GM18870 (cell line): ENCODE results near the gene UNC5B.

ENCODE experiments used
- ATAC-seq: cut with Tn5 transposase; IDR thresholded peaks from one replicate; pipeline ENCODE4 v1.9.1; 2021; ENCODE audit warnings: moderate library complexity; ENCODE audit not compliant: unreplicated experiment

Gene UNC5B

GRCh38 chr10:71314694-71315225 lies 102.4 kb downstream of the UNC5B start:
- no peak for ATAC-seq

- no peak for ATAC-seq
Measured at GRCh38 chr10:71316056-71316785, 103.9 kb downstream of the UNC5B start.

DNA sequence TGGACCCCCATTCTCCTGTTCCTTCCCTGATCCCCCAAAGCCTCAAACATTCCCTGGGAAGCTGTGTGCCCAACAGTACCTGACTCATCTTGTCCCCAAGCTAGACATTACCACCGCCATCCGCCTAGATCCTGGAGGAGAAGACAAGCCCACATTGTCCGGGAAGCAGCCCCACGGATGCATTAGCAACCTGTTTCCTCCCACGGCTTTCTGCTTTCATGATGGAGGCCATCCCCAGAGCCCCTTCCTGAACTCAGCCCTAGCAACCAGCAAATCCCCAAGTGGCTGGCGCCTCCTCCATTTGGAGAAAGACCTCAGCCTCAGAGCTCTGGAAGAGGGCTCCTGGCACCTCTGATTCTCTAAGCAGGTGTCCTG lies 104.4 kb downstream of the UNC5B start:
- ATAC-seq = no peak

DNA sequence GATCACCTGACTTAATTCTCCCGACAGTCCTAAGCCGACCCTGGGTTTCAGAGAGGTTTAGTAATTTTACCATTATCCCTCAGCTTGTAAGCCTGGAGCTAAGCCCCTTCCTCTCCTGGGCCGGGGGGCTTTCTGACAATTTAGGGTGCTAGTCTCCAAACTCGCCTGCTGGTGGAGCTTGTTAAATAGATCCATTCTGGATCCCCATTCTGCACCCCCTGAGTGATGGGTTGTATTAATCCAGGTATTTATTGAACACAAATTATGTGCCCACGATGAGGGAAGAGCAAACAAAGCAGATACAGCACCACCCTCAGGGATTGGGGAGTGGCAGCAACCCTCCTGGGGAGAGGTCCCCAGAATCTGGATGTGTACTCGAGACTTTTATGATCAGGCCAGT lies 105.4 kb downstream of the UNC5B start:
- ATAC-seq = no peak

GRCh38 chr10:71319042-71319799 lies 106.9 kb downstream of the UNC5B start, which contains the start of gene SLC29A3:
Gene SLC29A3 (plus strand): TSS chr10:71319259. CDS start chr10:71319310, 51 bp downstream.
- no peak for ATAC-seq

- no peak for ATAC-seq
Measured at GRCh38 chr10:71319800-71320392, 107.5 kb downstream of the UNC5B start.

DNA sequence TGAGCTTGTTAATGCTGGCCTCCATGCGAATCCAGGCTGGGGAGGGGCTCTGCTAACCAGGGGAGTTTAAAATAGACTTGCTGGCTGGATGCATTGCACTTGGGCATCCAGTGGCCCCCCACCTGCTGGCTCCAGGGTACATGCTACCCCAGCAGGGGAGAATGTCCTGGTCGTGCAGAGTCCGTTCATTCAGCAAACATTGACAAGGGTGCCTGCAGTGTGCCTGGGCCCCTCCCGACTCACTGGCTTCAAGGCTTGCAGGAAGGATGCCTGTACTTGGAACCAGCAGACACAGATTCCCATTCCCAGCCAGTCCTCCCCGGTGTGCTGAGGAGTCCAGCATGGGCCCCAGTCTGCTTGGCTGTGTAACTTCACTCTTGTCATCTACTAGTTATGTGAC lies 108.2 kb downstream of the UNC5B start:
- ATAC-seq = no peak

GRCh38 chr10:71321386-71321785 lies 109.0 kb downstream of the UNC5B start:
- no peak for ATAC-seq

DNA sequence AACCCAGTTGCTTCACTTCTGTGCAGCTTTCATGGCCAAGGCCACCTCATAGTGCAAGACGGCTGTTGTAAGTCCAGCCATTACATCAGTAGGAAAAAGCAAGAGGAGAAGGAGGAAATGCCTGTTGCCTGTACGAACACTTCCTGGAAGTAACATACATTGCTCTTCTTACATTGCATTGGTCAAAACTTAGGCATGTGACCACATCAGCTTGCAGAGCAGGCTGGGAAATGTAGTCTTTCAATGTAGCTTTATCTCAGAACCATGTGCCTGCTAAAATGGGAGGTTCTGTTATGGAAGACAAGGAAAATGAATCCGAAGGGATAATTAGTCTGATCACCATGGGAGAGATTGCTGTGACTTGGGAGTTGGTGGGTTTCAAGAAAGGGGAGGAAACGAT lies 111.0 kb downstream of the UNC5B start:
- no peak for ATAC-seq

GRCh38 chr10:71324743-71325142 lies 112.4 kb downstream of the UNC5B start:
- no peak for ATAC-seq

DNA sequence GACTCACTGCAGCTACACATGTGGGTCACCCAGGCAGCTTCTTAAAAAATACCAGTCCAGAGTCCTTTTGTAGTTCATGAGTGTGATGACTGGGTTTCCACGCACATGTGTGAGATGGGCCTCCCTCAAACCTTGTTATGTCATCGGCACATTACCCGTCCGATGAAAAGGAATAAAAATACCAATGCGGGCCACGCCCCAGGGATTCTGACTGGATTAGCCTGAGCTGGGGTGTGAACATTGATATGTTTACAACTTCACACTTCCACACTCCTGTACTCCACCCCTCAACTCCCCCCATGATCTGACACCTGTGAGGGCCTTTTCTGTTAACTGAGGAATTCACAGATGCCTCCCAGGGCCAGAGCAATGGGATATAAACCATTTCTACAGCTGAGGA lies 112.9 kb downstream of the UNC5B start:
- ATAC-seq = no peak

DNA sequence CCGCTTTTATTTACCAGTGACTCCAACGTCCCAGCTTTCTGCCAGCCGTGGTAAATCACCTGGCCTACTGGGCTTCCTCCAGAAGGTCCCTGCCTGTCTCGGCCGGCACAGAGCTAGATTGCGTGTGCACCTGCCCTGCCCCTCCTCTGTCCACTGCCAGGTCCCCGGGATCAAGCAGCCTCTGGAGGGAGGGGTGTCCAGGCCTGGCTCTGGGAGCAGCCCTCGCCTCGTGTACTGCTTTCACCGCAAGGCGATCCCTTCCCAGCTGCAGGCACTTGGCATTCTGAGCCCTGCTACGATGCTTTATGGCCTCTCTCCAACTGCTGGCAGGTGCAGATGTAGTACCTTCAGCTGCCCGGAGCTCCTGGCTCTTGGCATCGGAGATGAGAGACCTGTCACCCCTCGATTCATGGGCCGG lies 114.1 kb downstream of the UNC5B start:
- no peak for ATAC-seq

GRCh38 chr10:71330789-71331404 lies 118.5 kb downstream of the UNC5B start:
- no peak for ATAC-seq

GRCh38 chr10:71331736-71332135 lies 119.4 kb downstream of the UNC5B start:
- ATAC-seq = no peak

- ATAC-seq = no peak
Measured at GRCh38 chr10:71332466-71332865, 120.1 kb downstream of the UNC5B start.

DNA sequence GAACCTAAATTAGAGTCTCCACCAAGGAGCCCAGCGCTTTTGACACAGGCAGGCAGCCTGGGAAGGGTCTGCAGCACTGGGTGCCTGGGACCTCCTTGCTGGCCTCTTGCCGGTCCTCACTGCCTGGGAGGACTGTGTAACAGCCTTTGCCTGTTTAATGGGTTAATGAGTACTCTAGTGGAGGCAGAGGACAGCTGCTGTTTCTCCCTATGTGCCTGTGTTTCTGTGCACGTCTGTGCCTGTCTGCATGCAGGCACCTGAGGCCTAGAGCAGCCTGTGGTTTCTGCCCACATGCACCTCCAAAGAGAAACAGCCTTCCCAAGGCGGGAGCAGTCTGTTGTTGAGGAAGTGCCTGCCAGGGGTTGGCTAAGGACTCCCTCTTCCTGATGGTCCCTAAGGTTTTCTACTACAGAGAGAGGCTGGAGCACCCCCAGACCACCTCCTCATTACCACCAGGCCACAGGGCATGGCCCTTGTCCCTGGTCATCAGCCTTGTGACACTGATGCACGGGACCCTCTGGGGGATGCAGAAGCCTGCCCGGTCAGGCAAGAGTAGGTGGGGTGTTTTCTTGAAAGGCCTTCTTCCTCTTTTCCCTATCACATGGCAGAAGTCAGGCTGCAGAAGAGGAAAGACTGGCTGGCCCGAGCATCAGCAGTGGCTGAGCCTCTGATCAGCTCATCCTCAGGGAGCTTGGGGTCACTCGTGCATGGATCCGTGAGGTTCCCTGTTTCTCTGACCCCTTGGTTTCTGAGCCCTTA lies 120.9 kb downstream of the UNC5B start:
- no peak for ATAC-seq

DNA sequence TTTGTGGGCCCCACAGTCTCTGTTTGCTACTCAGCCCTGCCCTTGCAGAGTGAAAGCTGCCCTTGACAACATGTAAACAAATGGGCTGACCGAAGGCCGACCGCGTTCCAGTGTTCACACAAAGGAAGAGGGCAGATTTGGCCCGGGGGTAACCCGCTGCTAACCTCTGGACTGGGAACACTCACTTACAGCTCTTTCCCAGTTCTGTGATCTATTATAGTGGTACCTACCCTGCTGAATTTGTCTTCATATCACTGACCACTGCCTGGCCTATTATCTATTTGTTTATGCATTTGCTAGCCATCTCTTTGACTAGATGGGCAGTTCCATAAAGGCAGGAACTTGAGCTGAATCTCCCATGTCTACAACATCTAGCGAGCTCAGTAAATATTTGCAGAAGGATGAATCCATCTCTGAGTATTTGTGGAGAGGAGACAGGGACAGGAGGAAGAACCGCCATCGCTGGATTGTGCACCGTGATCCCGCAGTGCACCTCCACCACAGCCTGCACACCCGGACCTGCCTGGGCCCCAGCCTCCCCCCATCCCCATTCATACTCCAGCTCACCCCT lies 121.9 kb downstream of the UNC5B start:
- no peak for ATAC-seq

DNA sequence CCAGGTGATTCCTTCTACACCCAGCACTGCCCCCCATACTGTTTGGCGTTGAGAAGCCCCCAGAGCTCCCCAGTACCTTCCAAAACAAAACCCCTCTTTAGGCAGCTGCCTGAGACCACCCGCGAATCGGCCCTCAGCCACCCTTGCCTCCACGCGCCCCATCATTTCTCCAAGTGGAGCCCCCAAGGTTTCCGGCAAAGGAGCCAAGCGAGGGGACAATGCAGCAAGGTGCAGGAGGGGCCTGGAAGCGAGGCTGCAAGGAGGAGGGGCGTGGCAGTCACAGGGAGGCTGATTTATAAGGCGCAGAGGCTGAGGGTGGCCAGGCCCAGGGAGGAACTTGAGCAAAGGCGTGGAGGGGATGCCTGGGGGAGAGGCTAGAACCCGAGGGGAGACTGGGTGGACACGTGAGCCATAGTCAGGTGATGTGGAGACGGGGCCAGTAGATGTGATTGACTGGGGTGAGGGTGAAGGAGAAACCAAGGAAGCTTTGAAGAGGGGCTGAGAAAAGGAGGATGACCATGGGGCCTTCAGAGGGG lies 122.9 kb downstream of the UNC5B start:
- no peak for ATAC-seq

GRCh38 chr10:71336632-71337031 lies 124.3 kb downstream of the UNC5B start:
- ATAC-seq = no peak

GRCh38 chr10:71337219-71337701 lies 124.9 kb downstream of the UNC5B start:
- no peak for ATAC-seq
